Measurements from ENCODE around the gene SLC4A2. TPM values are rescaled to one million over a fixed set of nuclear protein-coding genes. Genes with fewer than 3 reads are reported as not detected.

SLC4A2 gene
- total and polyA plus RNA-seq, 4 donors: 27.5 to 98.8 (median 72.6) TPM

GRCh38 chr7:151102991-151103390, 43.6 kb downstream of the SLC4A2 start:
- Histone ChIP-seq H3K27me3 (ENCODE audit: control insufficient read depth in 4 of 4, insufficient read depth in 4 of 4, low read length in 3 of 4) (no peaks in the 10 kb centered on the region), H3K9me3 (ENCODE audit: control insufficient read depth in 4 of 4, low read length in 3 of 4) (no peaks in the 10 kb centered on the region), H3K9ac (ENCODE audit: low read depth in 1 of 2, low read length in 2 of 2) (no peak overlapping the region), H3K36me3 (ENCODE audit: control insufficient read depth in 4 of 4, insufficient read depth in 3 of 4, low read depth in 1 of 4, low read length in 3 of 4) (peaks cover 0 to 4% (median 1%) of the 10 kb centered on the region in 4 donors), H3K4me3 (ENCODE audit: low read depth in 1 of 3, low read length in 3 of 3) (no peak overlapping the region), H3K4me1 (ENCODE audit: control insufficient read depth in 4 of 4, insufficient read depth in 4 of 4, low read length in 3 of 4) (no peaks in the 10 kb centered on the region), H3K27ac (ENCODE audit: low read depth in 1 of 2, low read length in 2 of 2) (no peak overlapping the region)
- 85% methylated on average over 3 of the region's 3 CpGs for WGBS
- TF ChIP-seq FOXA2 (IDR thresholded peaks at IDR 0.05): no peak
- no peak for TF ChIP-seq ATF3 (IDR thresholded peaks at IDR 0.05)
- TF ChIP-seq HNF4G (IDR thresholded peaks at IDR 0.05): no peak
- no peak for TF ChIP-seq YY1 (IDR thresholded peaks at IDR 0.05)
- no peak for TF ChIP-seq EGR1 (IDR thresholded peaks at IDR 0.05; ENCODE audit: low read depth in 2 of 2)
- no peak for TF ChIP-seq RAD21 (IDR thresholded peaks at IDR 0.05)
- no peak for TF ChIP-seq FOXA1 (IDR thresholded peaks at IDR 0.05)
- no peak for TF ChIP-seq REST (IDR thresholded peaks at IDR 0.05)
- TF ChIP-seq HNF4A (conservative IDR thresholded peaks at IDR 0.05): no peak
- TF ChIP-seq JUND (IDR thresholded peaks at IDR 0.05): no peak
- no peak for TF ChIP-seq NR2F2 (IDR thresholded peaks at IDR 0.05)
- TF ChIP-seq CTCF (IDR thresholded peaks at IDR 0.05; ENCODE audit: low read depth, low read length, missing input control): no peak
- TF ChIP-seq TAF1 (conservative IDR thresholded peaks at IDR 0.05): no peak
- no peak for TF ChIP-seq SP1 (IDR thresholded peaks at IDR 0.05)
- no peak for DNase-seq (ENCODE audit: low spot score)

- Histone ChIP-seq H3K27me3 (ENCODE audit: control insufficient read depth in 4 of 4, insufficient read depth in 4 of 4, low read length in 3 of 4) (no peaks in the 10 kb centered on the region), H3K27ac (ENCODE audit: low read depth in 1 of 2, low read length in 2 of 2) (no peak overlapping the region), H3K9me3 (ENCODE audit: control insufficient read depth in 4 of 4, low read length in 3 of 4) (no peaks in the 10 kb centered on the region), H3K36me3 (ENCODE audit: control insufficient read depth in 4 of 4, insufficient read depth in 3 of 4, low read depth in 1 of 4, low read length in 3 of 4) (peaks cover 0 to 4% (median 1%) of the 10 kb centered on the region in 4 donors), H3K4me3 (ENCODE audit: low read depth in 1 of 3, low read length in 3 of 3) (no peak overlapping the region), H3K9ac (ENCODE audit: low read depth in 1 of 2, low read length in 2 of 2) (no peak overlapping the region), H3K4me1 (ENCODE audit: control insufficient read depth in 4 of 4, insufficient read depth in 4 of 4, low read length in 3 of 4) (no peaks in the 10 kb centered on the region)
- TF ChIP-seq FOXA1 (IDR thresholded peaks at IDR 0.05) (no peak), ATF3 (IDR thresholded peaks at IDR 0.05) (no peak)
- WGBS: 88% methylated on average over 12 of the region's 12 CpGs
- DNase-seq (ENCODE audit: low spot score): no peak
Measured at GRCh38 chr7:151103973-151104372, 44.6 kb downstream of the SLC4A2 start.
